C4-2B (cell line): ENCODE results near the gene ZWINT.

Source experiments
- H3K27ac ChIP-seq: fragments of 450-650 bp; 2 replicates; pipeline ENCODE4 v1.5.1; 2017
- CTCF ChIP-seq: fragments of 450-650 bp; conservative IDR thresholded peaks from 2 replicates; pipeline ENCODE4 v1.5.1; 2017; ENCODE audit warnings: mild to moderate bottlenecking
- ZFX ChIP-seq: fragments of 450-650 bp; IDR thresholded peaks from 2 replicates; pipeline ENCODE4 v1.6.1; 2017

Gene ZWINT

GRCh38 chr10:56360967-56361612 is at the start of gene ZWINT:
TSS of gene ZWINT (minus strand) at chr10:56361259. CDS start at chr10:56361236, 23 bp downstream.
- H3K27ac ChIP-seq = peak within 1 kb of the TSS; percentile 90

GRCh38 chr10:56383806-56384205 is 22.7 kb upstream of the ZWINT start:
- TF ChIP-seq CTCF (no peak), ZFX (no peak)
- no peak overlapping the region for H3K27ac ChIP-seq

More at GRCh38 chr10:56360967-56361612, at the start of gene ZWINT:
- TF ChIP-seq CTCF (no peak), ZFX (no peak)

GRCh38 chr10:56370217-56371113 is 9.4 kb upstream of the ZWINT start:
- no peak overlapping the region for H3K27ac ChIP-seq
- no peak for TF ChIP-seq ZFX
- no peak for TF ChIP-seq CTCF

- no peak for TF ChIP-seq CTCF
- no peak for TF ChIP-seq ZFX
- peak overlapping the region; percentile 90 for H3K27ac ChIP-seq
Observed at GRCh38 chr10:56360583-56360966, 484 bp downstream of the ZWINT start.

- H3K27ac ChIP-seq = peak overlapping the region; percentile 90
- TF ChIP-seq ZFX = no peak
- TF ChIP-seq CTCF = no peak
Observed at GRCh38 chr10:56359837-56360236, 1.2 kb downstream of the ZWINT start.

- H3K27ac ChIP-seq = no peak overlapping the region
- TF ChIP-seq CTCF (no peak), ZFX (no peak)
Observed at GRCh38 chr10:56357018-56357417, 4.0 kb downstream of the ZWINT start.
